ENCODE measurements around the gene SEC14L5.

SEC14L5 gene

GRCh38 chr16:4942481-4942880 lies 15.6 kb upstream of the SEC14L5 start:
- no peak overlapping the region for H3K4me3 ChIP-seq (ENCODE audit: control insufficient read depth, low read depth, low read length)
- no peak for DNase-seq (ENCODE audit: low read depth)
- no peak for TF ChIP-seq CTCF (conservative IDR thresholded peaks at IDR 0.05; ENCODE audit: control insufficient read depth, insufficient read depth, low read depth, low read length)

DNA sequence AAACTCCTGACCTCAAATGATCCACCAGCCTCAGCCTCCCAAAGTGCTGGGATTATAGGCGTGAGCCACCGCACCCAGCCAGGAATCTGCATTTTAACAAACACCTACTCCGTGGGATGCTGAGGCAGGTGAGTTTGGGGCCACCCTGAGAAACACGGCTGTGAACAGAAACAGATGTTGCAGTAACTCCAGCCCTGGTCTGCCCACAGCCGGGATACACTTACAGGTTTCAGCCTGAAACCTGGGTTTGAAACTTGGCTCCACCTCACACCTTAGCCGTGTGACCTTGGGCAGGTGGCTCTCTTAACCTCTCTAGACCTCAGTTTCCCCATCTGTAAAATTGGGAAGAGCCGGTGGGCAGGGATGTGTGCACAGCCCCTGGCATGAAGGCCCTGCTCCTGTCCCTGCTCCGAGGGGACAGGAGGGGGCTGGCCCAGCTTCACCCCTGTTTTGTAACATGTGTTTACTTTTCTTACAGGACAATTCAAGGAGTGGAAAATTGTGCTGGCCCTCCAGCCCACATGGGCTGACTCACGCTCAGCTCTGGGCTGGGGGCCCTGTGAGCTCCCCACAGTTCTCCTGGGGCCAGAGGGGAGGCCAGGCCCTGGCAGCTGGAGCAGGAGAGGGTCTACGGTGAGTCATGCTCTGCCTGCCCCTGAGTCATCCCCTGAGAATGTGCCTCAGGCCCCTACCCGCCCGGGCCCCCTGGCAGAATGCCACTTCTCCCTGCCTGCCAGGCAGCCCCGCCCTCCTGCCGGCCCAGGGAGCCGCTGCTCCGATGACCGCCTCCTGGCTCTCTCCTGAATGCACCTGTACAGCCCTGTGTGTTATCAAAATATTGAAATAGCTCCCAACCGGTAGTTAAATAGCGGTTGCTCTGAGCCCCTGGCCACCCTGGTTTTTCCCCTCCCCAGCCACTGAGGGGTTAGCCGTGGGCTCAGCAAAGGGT lies 13.5 kb upstream of the SEC14L5 start:
- no peak overlapping the region for H3K4me3 ChIP-seq (ENCODE audit: control insufficient read depth, low read depth, low read length)
- TF ChIP-seq CTCF (conservative IDR thresholded peaks at IDR 0.05; ENCODE audit: control insufficient read depth, insufficient read depth, low read depth, low read length) = no peak
- peak; percentile 98 for DNase-seq (ENCODE audit: low read depth)

DNA sequence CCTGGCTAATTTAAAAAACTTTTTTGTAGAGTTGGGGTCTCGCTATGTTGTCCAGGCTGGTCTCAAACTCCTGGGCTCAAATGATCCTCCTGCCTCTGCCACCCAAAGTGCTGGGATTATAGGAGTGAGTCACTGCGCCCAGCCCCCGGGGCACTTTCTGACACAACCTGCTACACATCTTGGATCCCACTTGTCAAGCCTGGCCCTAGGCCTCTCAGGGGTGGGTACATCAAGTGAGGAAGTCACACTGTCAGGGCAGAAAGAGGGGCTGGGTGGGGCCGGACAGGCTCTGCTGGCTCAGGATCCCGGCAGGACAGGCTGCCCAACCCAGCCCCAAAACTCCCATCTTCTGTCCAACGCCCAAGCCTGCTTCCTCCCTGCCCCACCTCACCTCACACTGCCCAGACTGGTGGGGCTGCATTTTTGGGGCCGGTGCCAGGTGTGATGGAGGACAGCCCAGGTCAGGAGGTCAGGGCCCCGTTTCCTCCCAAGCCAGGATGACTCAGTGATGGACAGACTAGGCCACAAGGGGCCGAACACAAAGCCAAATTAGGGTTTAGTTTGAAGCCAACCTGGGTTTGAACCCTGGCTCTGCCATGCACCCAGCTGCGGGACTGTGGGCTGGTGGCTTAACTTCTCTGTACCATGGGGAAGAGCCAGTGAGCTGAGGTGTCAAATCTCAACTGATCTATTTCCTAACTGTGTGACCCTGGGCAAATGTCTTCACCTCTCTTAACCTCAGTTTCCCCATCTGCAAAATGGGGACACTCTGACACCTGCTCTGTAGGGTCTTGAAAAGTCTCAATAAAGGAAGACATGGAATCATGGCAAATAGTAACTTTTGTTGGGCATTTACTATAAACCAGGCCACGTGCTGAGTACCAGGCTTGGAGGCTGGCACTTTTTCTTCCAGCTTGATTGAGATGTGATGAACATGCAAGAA lies 12.3 kb upstream of the SEC14L5 start:
- peak; percentile 33 for DNase-seq (ENCODE audit: low read depth)
- no peak overlapping the region for H3K4me3 ChIP-seq (ENCODE audit: control insufficient read depth, low read depth, low read length)
- no peak for TF ChIP-seq CTCF (conservative IDR thresholded peaks at IDR 0.05; ENCODE audit: control insufficient read depth, insufficient read depth, low read depth, low read length)

- no peak for TF ChIP-seq CTCF (conservative IDR thresholded peaks at IDR 0.05; ENCODE audit: control insufficient read depth, insufficient read depth, low read depth, low read length)
- no peak overlapping the region for H3K4me3 ChIP-seq (ENCODE audit: control insufficient read depth, low read depth, low read length)
- DNase-seq (ENCODE audit: low read depth) = no peak
Observed at GRCh38 chr16:4946917-4947316, 11.2 kb upstream of the SEC14L5 start.

- no peak for DNase-seq (ENCODE audit: low read depth)
- H3K4me3 ChIP-seq (ENCODE audit: control insufficient read depth, low read depth, low read length) = no peak overlapping the region
- no peak for TF ChIP-seq CTCF (conservative IDR thresholded peaks at IDR 0.05; ENCODE audit: control insufficient read depth, insufficient read depth, low read depth, low read length)
Observed at GRCh38 chr16:4947722-4948503, 10.2 kb upstream of the SEC14L5 start.
